Nephron progenitor cell (in vitro differentiated cells): ENCODE results near the gene C20orf204.

ENCODE experiments used
- DNase-seq: peaks from one replicate; pipeline ENCODE4 v3.0.0; 2021
- H3K27ac Mint-ChIP-seq: 2 replicates; pipeline ENCODE4 v1.8.0; 2021; ENCODE audit warnings: mild to moderate bottlenecking, moderate library complexity, mixed read lengths
- H3K27me3 Mint-ChIP-seq: 2 replicates; pipeline ENCODE4 v1.8.0; 2021; ENCODE audit warnings: mild to moderate bottlenecking, low read depth, mixed read lengths; ENCODE audit not compliant: poor library complexity
- H3K36me3 Mint-ChIP-seq: 2 replicates; pipeline ENCODE4 v1.8.0; 2021; ENCODE audit warnings: low read depth, mixed read lengths
- H3K4me1 Mint-ChIP-seq: 2 replicates; pipeline ENCODE4 v1.8.0; 2021; ENCODE audit warnings: mixed read lengths
- H3K4me3 Mint-ChIP-seq: 2 replicates; pipeline ENCODE4 v1.8.0; 2021; ENCODE audit warnings: mild to moderate bottlenecking, moderate library complexity, mixed read lengths
- H3K9me3 Mint-ChIP-seq: 2 replicates; pipeline ENCODE4 v1.8.0; 2021; ENCODE audit warnings: mild to moderate bottlenecking, moderate library complexity, mixed read lengths
- TF ChIP-seq, protein P1 (sequence below): fragments of 200-600 bp; sonication (generic); IDR thresholded peaks from 2 replicates; pipeline ENCODE4 v1.5.0; 2021; ENCODE audit warnings: antibody characterized with exemption

The C20orf204 gene

GRCh38 chr20:64062596-64063388 lies 26.8 kb downstream of the C20orf204 start, which contains the start of gene TCEA2:
Gene TCEA2, plus strand, starts transcription at chr20:64063198. Its CDS starts 115 bp downstream, at chr20:64063313.
- Mint-ChIP-seq H3K4me3 (peak within 1 kb of the TSS; percentile 93), H3K4me1 (peaks cover 39% of the 10 kb centered on the region), H3K36me3 (no peaks in the 10 kb centered on the region), H3K27me3 (peaks cover 11% of the 10 kb centered on the region), H3K27ac (peak within 1 kb of the TSS; percentile 64), H3K9me3 (no peaks in the 10 kb centered on the region)
- peak; percentile 97 for DNase-seq
- TF ChIP-seq, protein P1, sequence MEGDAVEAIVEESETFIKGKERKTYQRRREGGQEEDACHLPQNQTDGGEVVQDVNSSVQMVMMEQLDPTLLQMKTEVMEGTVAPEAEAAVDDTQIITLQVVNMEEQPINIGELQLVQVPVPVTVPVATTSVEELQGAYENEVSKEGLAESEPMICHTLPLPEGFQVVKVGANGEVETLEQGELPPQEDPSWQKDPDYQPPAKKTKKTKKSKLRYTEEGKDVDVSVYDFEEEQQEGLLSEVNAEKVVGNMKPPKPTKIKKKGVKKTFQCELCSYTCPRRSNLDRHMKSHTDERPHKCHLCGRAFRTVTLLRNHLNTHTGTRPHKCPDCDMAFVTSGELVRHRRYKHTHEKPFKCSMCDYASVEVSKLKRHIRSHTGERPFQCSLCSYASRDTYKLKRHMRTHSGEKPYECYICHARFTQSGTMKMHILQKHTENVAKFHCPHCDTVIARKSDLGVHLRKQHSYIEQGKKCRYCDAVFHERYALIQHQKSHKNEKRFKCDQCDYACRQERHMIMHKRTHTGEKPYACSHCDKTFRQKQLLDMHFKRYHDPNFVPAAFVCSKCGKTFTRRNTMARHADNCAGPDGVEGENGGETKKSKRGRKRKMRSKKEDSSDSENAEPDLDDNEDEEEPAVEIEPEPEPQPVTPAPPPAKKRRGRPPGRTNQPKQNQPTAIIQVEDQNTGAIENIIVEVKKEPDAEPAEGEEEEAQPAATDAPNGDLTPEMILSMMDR: no peak

DNA sequence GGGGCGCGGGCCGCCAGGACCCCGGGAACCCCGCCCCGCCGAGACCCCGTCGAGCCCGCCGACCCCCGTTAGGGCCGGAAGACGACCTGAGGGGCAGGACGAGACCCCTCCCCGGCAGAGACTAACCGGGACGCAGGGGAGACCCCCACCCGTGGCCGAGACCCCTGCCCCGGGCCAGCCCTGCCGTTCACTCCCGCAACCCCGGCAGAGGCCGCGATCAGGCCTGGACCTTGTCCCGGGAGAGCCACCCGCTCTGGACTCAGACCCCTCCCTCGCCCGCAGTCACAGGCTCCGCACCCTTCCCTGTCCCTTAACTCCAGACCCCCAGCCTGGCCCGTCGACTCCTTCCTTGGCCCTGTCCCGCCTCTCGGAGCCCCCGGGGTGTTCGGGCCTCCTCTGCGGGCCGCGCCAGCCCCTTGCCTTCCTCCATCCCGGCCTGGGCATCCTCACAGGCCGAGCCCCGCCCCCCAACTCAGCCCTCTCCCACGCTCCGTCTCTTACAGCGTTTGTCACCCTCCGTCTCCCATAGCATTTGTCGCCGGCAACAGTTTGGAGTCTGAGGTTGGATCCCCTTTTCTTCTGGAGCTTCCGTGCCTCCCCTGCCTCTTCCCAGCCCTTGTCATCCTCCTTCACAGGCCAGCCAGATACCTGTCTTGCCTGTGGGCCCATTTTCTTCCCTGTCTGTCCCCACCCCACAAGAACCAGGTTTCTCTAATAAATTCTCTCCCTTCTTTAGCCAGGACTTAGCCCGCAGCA lies 27.6 kb downstream of the C20orf204 start:
- Mint-ChIP-seq H3K4me1 (peaks cover 34% of the 10 kb centered on the region), H3K27me3 (peaks cover 11% of the 10 kb centered on the region), H3K36me3 (no peaks in the 10 kb centered on the region), H3K9me3 (no peaks in the 10 kb centered on the region), H3K4me3 (peak overlapping the region; percentile 93), H3K27ac (peak overlapping the region; percentile 57)
- TF ChIP-seq, protein P1: no peak
- DNase-seq: peak; percentile 67

GRCh38 chr20:64064145-64064698 lies 28.2 kb downstream of the C20orf204 start:
- Mint-ChIP-seq H3K9me3 (no peaks in the 10 kb centered on the region), H3K27me3 (peaks cover 11% of the 10 kb centered on the region), H3K4me1 (peaks cover 34% of the 10 kb centered on the region), H3K4me3 (peak overlapping the region; percentile 93), H3K27ac (peak overlapping the region; percentile 57), H3K36me3 (no peaks in the 10 kb centered on the region)
- TF ChIP-seq, protein P1: no peak
- DNase-seq: no peak

GRCh38 chr20:64065062-64065973 lies 29.3 kb downstream of the C20orf204 start:
- Mint-ChIP-seq H3K4me1 (peaks cover 34% of the 10 kb centered on the region), H3K9me3 (no peaks in the 10 kb centered on the region), H3K27ac (no peak overlapping the region), H3K4me3 (peak overlapping the region; percentile 12), H3K36me3 (no peaks in the 10 kb centered on the region), H3K27me3 (no peaks in the 10 kb centered on the region)
- no peak for DNase-seq
- TF ChIP-seq, protein P1: no peak

- H3K27ac Mint-ChIP-seq: no peak overlapping the region
- H3K36me3 Mint-ChIP-seq: no peaks in the 10 kb centered on the region
- H3K4me1 Mint-ChIP-seq: peaks cover 34% of the 10 kb centered on the region
- H3K4me3 Mint-ChIP-seq: no peak overlapping the region
- TF ChIP-seq, protein P1: no peak
- H3K27me3 Mint-ChIP-seq: no peaks in the 10 kb centered on the region
- no peak for DNase-seq
- H3K9me3 Mint-ChIP-seq: no peaks in the 10 kb centered on the region
These were observed 30.0 kb downstream of the C20orf204 start for GRCh38 chr20:64065974-64066343.
